NT2/D1 (cell line): ENCODE data around the gene ACBD4.

ENCODE experiments used
- YY1 ChIP-seq: IDR thresholded peaks from 2 replicates; pipeline ENCODE4 v1.6.1; 2011; ENCODE audit not compliant: insufficient read length, insufficient read depth
- ZNF274 ChIP-seq: IDR thresholded peaks from 2 replicates; pipeline ENCODE4 v1.6.1; 2011; ENCODE audit warnings: mild to moderate bottlenecking, low read depth, low read length

DNA sequence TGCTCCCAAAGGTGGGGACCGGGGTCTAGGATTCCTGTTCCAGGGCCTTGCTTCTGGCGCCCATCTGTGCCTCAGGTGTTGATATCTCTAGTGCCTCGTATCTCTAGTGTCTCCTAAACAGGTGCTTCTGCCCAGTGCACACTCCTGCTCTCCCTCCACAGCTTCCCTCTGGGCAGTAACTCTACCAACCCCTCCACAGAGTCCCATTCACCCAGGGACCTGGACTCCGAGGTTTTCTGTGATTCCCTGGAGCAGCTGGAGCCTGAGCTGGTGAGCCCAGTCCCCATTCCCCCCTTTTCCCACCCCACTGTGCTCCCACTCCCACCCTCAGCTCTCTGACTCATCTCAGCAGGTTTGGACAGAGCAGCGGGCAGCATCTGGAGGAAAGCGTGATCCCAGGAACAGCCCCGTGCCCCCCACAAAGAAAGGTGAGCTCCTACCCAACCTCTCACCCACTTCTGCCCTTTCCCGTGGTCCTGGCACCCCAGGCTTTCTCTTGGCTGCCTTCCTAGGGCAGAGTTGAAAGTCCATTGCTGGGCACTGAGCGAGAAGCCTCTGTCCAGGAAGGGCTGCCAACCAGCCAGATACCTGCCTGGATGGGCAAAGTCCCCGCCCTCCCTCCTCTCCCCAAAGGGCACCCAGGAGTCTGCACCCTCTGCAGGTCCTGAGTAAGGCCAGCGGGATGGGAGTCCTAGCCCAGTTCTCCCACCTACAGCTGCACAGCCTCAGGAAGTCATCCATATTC is 2.2 kb downstream of the ACBD4 start:
- TF ChIP-seq YY1 (no peak), ZNF274 (no peak)
